Muscle layer of duodenum (tissue), 2 donors: ENCODE measurements around the gene B3GALT5.
A peak's percentile ranks its signal among the peaks of the same experiment; 100 is the strongest.
"Not testable (repeated sequence)": the region's sequence is repeated elsewhere in the genome, so short reads cannot be mapped to it uniquely, and the experiment has no call there.

Experiments
- H3K27ac ChIP-seq: one replicate; pipeline ENCODE4 v1.7.0; 2013; ENCODE audit warnings: mild to moderate bottlenecking, low read length
- H3K27me3 ChIP-seq: one replicate; pipeline ENCODE4 v1.7.0; 2013; ENCODE audit warnings: low read depth, mild to moderate bottlenecking, control low read depth, low read length
- H3K36me3 ChIP-seq, 2 donors: one replicate each; pipeline ENCODE4 v1.7.0; 2013; ENCODE audit warnings: low read length in 2 of 2, control low read depth in 1 of 2, mild to moderate bottlenecking in 1 of 2; ENCODE audit not compliant: insufficient read depth in 2 of 2, control insufficient read depth in 1 of 2
- H3K4me1 ChIP-seq, 2 donors: one replicate each; pipeline ENCODE4 v1.7.0; 2013; ENCODE audit warnings: low read length in 2 of 2, mild to moderate bottlenecking in 2 of 2, control low read depth in 1 of 2, moderate library complexity in 1 of 2; ENCODE audit not compliant: insufficient read depth in 2 of 2, control insufficient read depth in 1 of 2
- H3K4me3 ChIP-seq, 2 donors: one replicate each; pipeline ENCODE4 v1.7.0; 2013; ENCODE audit warnings: low read length in 2 of 2, low read depth in 1 of 2, mild to moderate bottlenecking in 1 of 2
- H3K9me3 ChIP-seq, 2 donors: one replicate each; pipeline ENCODE4 v1.7.0; 2013; ENCODE audit warnings: low read length in 2 of 2, control low read depth in 1 of 2, mild to moderate bottlenecking in 1 of 2; ENCODE audit not compliant: control insufficient read depth in 1 of 2
- donor health status: healthy.

B3GALT5 gene

DNA sequence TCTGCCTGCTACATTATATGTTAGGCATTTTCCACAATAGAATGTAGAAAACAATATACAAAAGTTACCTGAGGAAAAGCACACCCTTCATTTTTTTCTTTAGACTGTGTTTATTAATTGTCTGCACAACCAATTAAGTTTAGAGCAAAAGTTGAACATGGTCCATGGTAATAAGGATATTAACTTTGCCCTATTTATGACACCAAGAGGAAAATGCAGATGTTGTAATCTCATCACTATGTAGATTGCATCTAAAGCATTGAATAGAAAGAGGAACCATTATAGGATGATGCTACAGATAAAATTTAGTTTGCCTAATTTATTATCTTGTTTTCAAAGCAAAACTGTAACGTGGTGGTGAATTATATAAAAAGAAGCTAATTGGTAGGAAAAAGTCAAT, 72.5 kb downstream of the B3GALT5 start:
- Histone ChIP-seq H3K27ac (no peak overlapping the region), H3K4me1 (peaks cover 0 to 4% of the 10 kb centered on the region in 2 donors), H3K9me3 (no peaks in the 10 kb centered on the region), H3K4me3 (no peak overlapping the region), H3K36me3 (peaks cover 0 to 3% of the 10 kb centered on the region in 2 donors), H3K27me3 (no peaks in the 10 kb centered on the region)

DNA sequence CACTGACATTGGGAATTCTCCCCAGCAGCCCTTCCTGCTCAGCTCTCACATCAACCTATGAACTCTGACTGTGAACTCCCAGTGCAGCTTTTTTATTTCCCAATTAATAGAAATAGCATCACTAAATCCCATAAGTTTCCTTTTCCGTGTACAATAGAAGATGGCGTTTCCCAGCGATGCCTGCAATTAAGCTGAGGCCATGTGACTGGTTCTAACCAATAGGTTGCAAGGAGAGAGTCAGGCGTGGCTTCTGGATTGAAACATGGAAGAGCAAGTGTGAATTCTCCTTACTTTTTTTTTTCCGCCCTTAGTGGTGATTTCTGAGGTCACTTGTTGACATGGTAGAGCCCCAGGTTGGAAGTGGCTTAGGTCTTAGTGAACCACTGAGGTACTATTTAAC, 73.3 kb downstream of the B3GALT5 start:
- no peak overlapping the region for H3K4me3 ChIP-seq
- no peaks in the 10 kb centered on the region for H3K9me3 ChIP-seq
- H3K27me3 ChIP-seq, result no peaks in the 10 kb centered on the region
- H3K27ac ChIP-seq, result no peak overlapping the region
- peaks cover 0 to 4% of the 10 kb centered on the region in 2 donors for H3K4me1 ChIP-seq
- H3K36me3 ChIP-seq, result peaks cover 0 to 3% of the 10 kb centered on the region in 2 donors

DNA sequence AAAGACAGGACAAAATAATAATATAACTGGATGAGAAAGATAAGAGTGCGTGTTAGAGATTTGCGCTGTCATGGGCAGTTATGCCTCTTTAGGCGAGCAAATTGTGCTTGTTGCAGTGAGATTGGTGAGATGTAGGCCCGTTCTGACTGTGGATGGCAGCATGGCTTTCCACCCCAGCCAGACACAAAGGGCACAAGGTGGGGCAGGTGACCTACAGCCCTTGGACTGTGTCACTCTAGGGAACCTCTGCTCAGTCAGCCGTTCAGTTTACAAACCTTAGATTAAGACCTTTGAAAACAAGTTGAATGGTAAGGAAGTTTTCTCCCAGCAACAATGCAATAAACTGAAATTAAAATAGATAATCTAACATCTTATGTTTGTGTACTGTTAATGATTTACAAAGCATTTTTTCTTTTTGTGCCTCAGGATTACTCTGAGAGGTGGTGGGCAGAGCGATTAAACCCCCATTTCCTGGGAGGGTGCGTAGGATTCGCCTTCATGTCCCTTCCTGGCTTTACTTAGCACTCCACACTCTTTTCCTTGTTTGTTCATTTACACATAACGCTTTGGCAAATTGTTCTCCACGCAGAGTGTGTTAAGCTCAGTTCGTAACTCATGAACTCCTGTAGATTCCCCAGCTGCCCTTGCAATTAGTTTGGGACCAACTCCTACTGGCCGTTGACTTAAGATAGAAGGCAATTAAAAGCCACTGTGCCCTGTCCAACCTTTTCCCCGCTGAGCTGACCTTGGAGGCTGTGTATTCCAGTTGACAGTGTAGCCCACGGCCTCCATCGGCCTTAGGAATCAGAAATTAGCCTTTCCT, 74.1 kb downstream of the B3GALT5 start:
- no peaks in the 10 kb centered on the region for H3K9me3 ChIP-seq
- no peak overlapping the region for H3K4me3 ChIP-seq
- peak overlapping the region; percentile 43 for H3K27ac ChIP-seq
- H3K4me1 ChIP-seq, result peaks cover 0 to 4% of the 10 kb centered on the region in 2 donors
- no peaks in the 10 kb centered on the region for H3K36me3 ChIP-seq
- H3K27me3 ChIP-seq, result no peaks in the 10 kb centered on the region

DNA sequence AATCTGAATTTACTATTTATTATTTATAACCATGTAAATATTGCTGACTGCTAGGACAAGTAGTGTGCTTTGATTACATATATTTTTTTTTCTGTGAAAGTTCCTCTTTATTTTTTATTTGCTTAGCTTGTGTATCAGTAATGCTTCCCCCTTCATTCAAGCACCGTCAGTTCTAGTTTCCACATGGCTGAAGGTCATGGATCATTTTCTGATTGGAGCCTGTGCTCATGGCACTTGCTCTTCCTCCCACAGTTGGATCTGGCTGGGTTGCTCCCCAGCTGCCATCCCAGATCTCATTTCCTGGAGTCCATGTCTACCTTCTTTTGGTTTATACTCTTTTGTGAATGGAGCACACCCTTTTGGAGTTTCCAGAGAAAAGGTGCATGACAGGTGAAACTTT, 75.3 kb downstream of the B3GALT5 start:
- Histone ChIP-seq H3K9me3 (no peaks in the 10 kb centered on the region), H3K27me3 (no peaks in the 10 kb centered on the region)

GRCh38 chr21:39689860-39690259, 77.1 kb downstream of the B3GALT5 start:
- H3K9me3 ChIP-seq, H3K27ac ChIP-seq, H3K36me3 ChIP-seq, H3K27me3 ChIP-seq, H3K4me3 ChIP-seq, H3K4me1 ChIP-seq: not testable (repeated sequence)

More for the DNA sequence above, 75.3 kb downstream of the B3GALT5 start:
- peaks cover 0 to 4% of the 10 kb centered on the region in 2 donors for H3K4me1 ChIP-seq
- H3K36me3 ChIP-seq, result no peaks in the 10 kb centered on the region
- no peak overlapping the region for H3K27ac ChIP-seq
- no peak overlapping the region for H3K4me3 ChIP-seq

- H3K27ac ChIP-seq, result no peak overlapping the region
- H3K27me3 ChIP-seq, result no peaks in the 10 kb centered on the region
- no peaks in the 10 kb centered on the region for H3K9me3 ChIP-seq
- peaks cover 0 to 4% of the 10 kb centered on the region in 2 donors for H3K4me1 ChIP-seq
- H3K4me3 ChIP-seq, result no peak overlapping the region
- H3K36me3 ChIP-seq, result no peaks in the 10 kb centered on the region
Observed at GRCh38 chr21:39690454-39690853, 77.7 kb downstream of the B3GALT5 start.

DNA sequence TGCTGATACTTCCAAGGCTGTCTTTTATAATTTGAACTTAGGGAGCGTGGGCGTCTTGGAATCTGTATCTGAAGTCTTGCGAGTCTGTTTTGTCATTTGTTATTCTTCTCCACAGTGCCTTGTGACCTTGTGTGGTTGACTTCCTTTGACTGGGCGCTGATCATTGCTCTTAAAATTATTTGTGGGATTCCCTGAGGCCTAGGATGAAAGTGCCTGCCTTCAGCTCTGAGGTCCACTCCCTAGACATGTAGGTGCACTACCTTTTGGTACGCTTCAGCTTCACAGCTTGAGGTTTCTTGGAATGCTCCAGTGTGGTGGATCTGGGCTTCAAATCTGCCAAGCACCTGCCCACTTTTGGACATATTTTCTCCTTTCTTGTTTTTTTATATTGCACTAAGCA, 82.0 kb downstream of the B3GALT5 start:
- no peaks in the 10 kb centered on the region for H3K9me3 ChIP-seq
- no peaks in the 10 kb centered on the region for H3K36me3 ChIP-seq
- H3K4me1 ChIP-seq, result no peaks in the 10 kb centered on the region
- H3K27me3 ChIP-seq, result no peaks in the 10 kb centered on the region
- H3K27ac ChIP-seq, result no peak overlapping the region
- H3K4me3 ChIP-seq, result no peak overlapping the region

DNA sequence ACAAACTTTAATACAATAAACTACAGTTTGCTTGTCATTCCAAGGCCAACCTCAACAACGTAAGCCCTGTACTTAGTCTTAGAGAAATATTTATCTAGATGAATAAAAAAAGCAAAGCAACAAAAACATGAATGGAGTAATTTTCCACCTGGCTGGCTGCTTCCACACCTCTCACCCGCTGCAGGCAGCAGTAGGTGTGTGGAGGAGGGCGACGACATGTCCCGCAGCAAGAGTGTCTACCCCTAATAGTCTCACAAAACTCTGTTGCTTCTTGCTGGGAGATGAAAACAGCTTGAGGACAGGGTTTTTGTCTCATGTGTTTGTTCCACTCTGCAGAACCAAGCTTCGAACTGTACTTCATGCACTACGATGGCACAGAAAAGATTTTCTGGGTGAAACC, 83.5 kb downstream of the B3GALT5 start:
- Histone ChIP-seq H3K4me1 (no peaks in the 10 kb centered on the region), H3K36me3 (no peaks in the 10 kb centered on the region), H3K4me3 (no peak overlapping the region), H3K27ac (no peak overlapping the region), H3K9me3 (no peaks in the 10 kb centered on the region), H3K27me3 (no peaks in the 10 kb centered on the region)

GRCh38 chr21:39696618-39697017, 83.9 kb downstream of the B3GALT5 start:
- no peaks in the 10 kb centered on the region for H3K9me3 ChIP-seq
- no peaks in the 10 kb centered on the region for H3K36me3 ChIP-seq
- no peak overlapping the region for H3K27ac ChIP-seq
- no peaks in the 10 kb centered on the region for H3K4me1 ChIP-seq
- H3K4me3 ChIP-seq, result no peak overlapping the region
- no peaks in the 10 kb centered on the region for H3K27me3 ChIP-seq

DNA sequence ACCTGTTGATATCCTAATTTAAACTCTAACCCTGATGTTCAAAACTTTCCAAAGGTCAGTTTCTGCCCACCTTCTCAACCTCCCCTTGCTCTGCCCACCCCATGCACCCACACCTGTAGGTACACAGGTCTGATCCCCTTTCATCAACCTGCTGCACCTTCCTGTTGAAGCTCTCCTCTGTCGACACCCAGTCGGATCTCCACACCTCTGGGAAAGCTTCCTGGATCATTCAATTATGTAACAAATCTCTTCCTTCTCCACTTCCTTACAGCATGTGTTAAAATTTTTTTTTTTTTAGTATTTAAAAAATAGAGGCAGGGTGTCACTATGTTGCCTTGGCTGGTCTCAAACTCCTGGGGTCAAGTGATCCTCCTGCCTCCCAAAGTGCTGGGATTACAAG, 87.6 kb downstream of the B3GALT5 start:
- Histone ChIP-seq H3K9me3 (peaks cover 0 to 6% of the 10 kb centered on the region in 2 donors), H3K27me3 (no peaks in the 10 kb centered on the region), H3K36me3 (no peaks in the 10 kb centered on the region), H3K4me1 (no peaks in the 10 kb centered on the region), H3K27ac (no peak overlapping the region), H3K4me3 (no peak overlapping the region)

GRCh38 chr21:39703578-39703977, 90.8 kb downstream of the B3GALT5 start:
- Histone ChIP-seq H3K9me3 (peaks cover 0 to 6% of the 10 kb centered on the region in 2 donors), H3K4me1 (no peaks in the 10 kb centered on the region), H3K36me3 (no peaks in the 10 kb centered on the region), H3K4me3 (no peak overlapping the region), H3K27ac (no peak overlapping the region), H3K27me3 (no peaks in the 10 kb centered on the region)

GRCh38 chr21:39705849-39706248, 93.1 kb downstream of the B3GALT5 start:
- peaks cover 0 to 6% of the 10 kb centered on the region in 2 donors for H3K9me3 ChIP-seq
- H3K27me3 ChIP-seq, result no peaks in the 10 kb centered on the region
- no peak overlapping the region for H3K4me3 ChIP-seq
- H3K27ac ChIP-seq, result no peak overlapping the region
- no peaks in the 10 kb centered on the region for H3K36me3 ChIP-seq
- no peaks in the 10 kb centered on the region for H3K4me1 ChIP-seq
